Activated CD8-positive, alpha-beta memory T cell treated with anti-CD3 and anti-CD28 coated beads, Interleukin-2, amount 50 U/mL, for 48 hours (primary cell): ENCODE results near the gene GLI2.
A peak's percentile ranks its signal among the peaks of the same experiment; 100 is the strongest.

Source experiments
- DNase-seq: peaks from one replicate; pipeline ENCODE4 v3.0.0-alpha.2; 2020

The GLI2 gene

GRCh38 chr2:120738786-120739437 lies 3.2 kb downstream of the GLI2 start:
- peak; percentile 22 for DNase-seq

- peak; percentile 29 for DNase-seq
Observed at GRCh38 chr2:120739438-120740090, 3.9 kb downstream of the GLI2 start.

GRCh38 chr2:120740375-120740764 lies 4.7 kb downstream of the GLI2 start:
- DNase-seq, result peak; percentile 10

- DNase-seq, result peak; percentile 44
Observed at GRCh38 chr2:120740765-120741524, 5.3 kb downstream of the GLI2 start.

- peak; percentile 7 for DNase-seq
Observed at GRCh38 chr2:120741571-120742561, 6.2 kb downstream of the GLI2 start.

- no peak for DNase-seq
Observed at GRCh38 chr2:120743657-120744056, 8.0 kb downstream of the GLI2 start.

GRCh38 chr2:120744817-120745216 lies 9.1 kb downstream of the GLI2 start:
- peak; percentile 3 for DNase-seq

GRCh38 chr2:120745420-120746111 lies 9.9 kb downstream of the GLI2 start:
- DNase-seq, result no peak

GRCh38 chr2:120746144-120746543 lies 10.5 kb downstream of the GLI2 start:
- DNase-seq, result peak; percentile 17

- no peak for DNase-seq
Observed at GRCh38 chr2:120747281-120747680, 11.6 kb downstream of the GLI2 start.

- no peak for DNase-seq
Observed at GRCh38 chr2:120747706-120748105, 12.0 kb downstream of the GLI2 start.

GRCh38 chr2:120748310-120748709 lies 12.6 kb downstream of the GLI2 start:
- no peak for DNase-seq

GRCh38 chr2:120748741-120749140 lies 13.1 kb downstream of the GLI2 start:
- no peak for DNase-seq

- peak; percentile 12 for DNase-seq
Observed at GRCh38 chr2:120749506-120750431, 14.1 kb downstream of the GLI2 start.

GRCh38 chr2:120750488-120751210 lies 15.0 kb downstream of the GLI2 start:
- DNase-seq, result peak; percentile 25

GRCh38 chr2:120751553-120751952 lies 15.9 kb downstream of the GLI2 start:
- DNase-seq, result no peak

GRCh38 chr2:120754067-120754960 lies 18.6 kb downstream of the GLI2 start:
- DNase-seq, result no peak

- DNase-seq, result no peak
Observed at GRCh38 chr2:120758181-120759144, 22.8 kb downstream of the GLI2 start.
